HG02973 (cell line): Measurements from ENCODE around the gene NAGK.
"Not testable (repeated sequence)": the region's sequence is repeated elsewhere in the genome, so short reads cannot be mapped to it uniquely, and the experiment has no call there.

Experiments used
- ATAC-seq: cut with Tn5 transposase; IDR thresholded peaks from one replicate; pipeline ENCODE4 v1.9.1; 2021; ENCODE audit warnings: moderate library complexity; ENCODE audit not compliant: unreplicated experiment

Gene NAGK

DNA sequence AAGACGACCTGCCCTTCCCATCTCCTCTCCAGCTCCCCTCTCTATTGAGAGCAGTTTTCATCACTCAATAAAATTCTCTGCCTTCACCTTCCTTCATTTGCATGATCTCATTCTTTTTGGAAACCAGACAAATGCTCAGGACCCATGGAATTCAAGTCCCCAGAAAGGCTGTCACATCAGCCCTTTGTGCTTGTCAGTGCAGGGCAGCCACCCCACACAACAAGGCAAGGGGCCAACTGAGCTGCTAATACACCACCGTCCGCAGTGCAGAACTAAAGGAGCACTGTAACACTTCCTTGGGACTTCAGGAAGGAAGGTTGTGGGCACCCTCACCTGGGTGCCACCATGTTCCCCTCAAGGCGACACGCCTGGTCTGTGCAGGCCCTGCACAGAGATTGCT, 35.4 kb downstream of the NAGK start:
- ATAC-seq, result no peak

GRCh38 chr2:71106463-71106862, 38.0 kb downstream of the NAGK start:
- not testable (repeated sequence) for ATAC-seq

DNA sequence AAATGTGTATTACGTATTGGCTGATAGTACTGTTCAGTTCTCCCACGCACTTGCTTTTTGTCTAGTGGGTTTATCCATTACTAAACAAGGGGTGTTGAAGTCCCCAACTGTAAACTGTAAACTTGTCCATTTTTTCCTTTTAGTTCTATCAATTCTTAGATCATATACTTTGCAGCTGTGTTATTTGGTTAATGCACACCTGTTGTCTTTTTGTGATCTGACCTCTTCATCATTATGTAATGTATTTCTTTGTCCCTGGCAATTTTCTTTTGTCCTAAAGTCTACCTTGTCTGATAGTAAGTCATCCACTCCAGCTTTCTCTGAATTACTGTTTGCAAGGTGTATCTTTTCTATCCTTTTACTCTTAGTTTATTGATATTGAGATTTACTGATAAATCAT, 39.6 kb downstream of the NAGK start:
- no peak for ATAC-seq

GRCh38 chr2:71113843-71114242, 45.4 kb downstream of the NAGK start:
- ATAC-seq, result no peak

DNA sequence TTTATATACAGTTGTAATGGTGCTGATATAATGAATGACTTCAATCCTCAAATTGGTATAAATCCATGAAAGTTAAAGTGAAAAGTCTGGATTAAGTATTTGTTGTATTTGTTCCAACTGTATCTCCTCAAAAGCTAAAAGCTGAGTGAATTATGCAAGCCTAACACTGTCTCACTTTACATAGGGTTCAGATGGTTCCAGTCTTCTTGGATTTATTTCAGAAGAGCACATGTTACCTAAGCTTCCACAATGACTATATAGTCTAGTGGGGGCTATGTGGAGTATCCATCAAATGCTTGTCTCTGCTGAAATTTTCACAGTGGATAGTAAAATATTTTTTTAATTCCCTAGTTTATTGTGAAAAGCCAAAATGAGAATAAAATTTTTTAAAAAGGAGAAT, 48.6 kb downstream of the NAGK start:
- no peak for ATAC-seq

DNA sequence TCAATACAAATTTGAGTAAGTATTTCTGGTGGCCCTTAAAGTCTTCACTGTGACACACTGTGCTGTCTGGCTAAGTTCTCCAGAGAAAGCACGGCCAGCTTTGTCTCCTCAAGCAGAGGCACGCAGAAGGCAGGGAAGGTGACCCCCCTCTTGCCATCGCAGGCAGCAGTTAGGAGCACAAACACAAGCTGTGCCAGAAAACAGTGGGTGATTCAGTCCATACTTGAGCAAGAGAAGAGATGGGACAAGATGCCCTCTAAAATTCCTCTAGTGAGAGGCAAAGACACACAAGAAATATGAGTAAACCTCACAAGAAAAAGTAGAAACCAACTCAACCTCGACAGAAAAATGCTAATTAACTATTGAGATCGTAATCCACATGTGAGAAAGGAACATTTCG, 51.7 kb downstream of the NAGK start:
- no peak for ATAC-seq

DNA sequence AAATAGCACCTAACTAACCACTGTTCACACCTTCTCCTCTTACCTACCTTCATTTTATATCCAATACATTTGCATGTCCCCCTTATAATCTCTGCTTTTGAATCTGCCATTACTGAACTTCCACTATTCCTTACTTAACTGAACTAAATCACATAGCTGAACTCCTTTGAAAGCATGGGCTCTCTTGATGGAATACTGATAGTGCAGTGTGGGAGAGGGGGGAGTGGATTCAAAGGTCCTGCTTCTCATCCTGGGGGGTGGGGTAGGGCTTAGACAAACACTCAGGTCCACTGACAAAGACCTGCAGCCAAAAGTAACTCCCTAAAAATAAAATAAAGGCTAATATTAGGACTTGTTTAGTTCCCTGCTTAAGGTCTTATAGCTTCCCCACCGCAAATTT, 53.0 kb downstream of the NAGK start:
- no peak for ATAC-seq

DNA sequence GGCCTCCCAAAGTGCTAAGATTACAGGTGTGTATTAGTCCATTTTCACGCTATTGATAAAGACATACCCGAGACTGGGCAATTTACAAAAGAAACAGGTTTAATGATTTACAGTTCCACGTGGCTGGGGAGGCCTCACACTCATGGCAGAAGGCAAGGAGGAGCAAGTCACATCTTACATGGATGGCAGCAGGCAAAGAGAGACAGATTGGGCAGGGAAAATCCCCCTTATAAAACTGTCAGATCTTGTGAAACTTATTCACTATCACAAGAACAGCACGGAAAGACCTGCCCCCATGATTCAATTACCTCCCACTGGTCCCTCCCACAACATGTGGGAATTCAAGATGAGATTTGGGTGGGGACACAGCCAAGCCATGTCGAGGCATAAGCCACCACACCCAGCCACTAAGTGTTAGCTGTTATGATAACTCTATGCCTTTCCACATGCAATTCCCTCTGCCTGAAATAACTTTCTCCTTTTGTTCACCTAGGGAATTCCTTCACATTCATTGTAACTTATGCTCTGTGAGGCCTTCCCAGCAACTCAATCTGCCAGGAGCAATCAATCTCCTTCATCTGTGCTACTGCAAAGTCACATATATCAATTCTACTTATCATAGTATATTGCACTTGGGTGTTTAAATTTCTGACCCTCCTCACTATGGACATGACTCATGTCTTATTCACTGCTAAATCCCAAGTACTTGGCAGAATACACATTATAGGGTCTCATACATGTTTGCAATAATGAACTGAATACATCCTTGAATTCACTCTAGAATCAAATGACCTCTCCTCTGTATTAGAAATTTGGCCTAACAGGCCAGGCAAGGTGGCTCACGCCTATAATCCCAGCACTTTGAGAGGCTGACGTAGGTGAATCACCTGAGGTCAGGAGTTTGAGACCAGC, 54.2 kb downstream of the NAGK start:
- no peak for ATAC-seq

- no peak for ATAC-seq
These were observed 57.3 kb downstream of the NAGK start for GRCh38 chr2:71125506-71126294.

DNA sequence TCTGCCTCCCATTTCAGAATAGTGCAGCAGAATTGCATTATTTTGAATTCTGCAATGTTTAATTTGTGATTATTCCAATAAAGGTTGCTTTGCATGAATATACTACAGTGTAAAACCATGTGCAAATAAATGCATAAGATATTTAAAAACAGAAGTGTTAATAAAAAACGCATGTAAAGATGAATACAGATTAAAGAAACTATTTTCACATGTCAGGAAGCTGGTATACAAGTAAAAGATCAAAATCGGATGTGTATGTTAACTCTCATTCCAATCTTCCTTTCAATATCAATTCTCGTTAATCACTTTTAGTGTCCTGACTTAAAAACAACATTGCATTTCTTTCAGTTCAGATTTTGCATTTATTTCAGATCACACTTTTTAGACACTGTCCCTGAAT, 58.5 kb downstream of the NAGK start:
- ATAC-seq, result no peak
